Sigmoid colon (tissue), 4 donors: ENCODE data around the gene PPP1R14B.

Experiments used
- EP300 ChIP-seq, 4 donors: sonication (generic); formaldehyde crosslinking; IDR thresholded peaks; one replicate each; pipeline ENCODE4 v1.6.1; 2017; ENCODE audit warnings: antibody characterized with exemption in 4 of 4
- POLR2A ChIP-seq, 2 donors: fragments of 450-650 bp; IDR thresholded peaks; one replicate each; pipeline ENCODE4 v1.6.1; 2016; ENCODE audit warnings: antibody characterized with exemption in 2 of 2, mild to moderate bottlenecking in 2 of 2, moderate library complexity in 2 of 2
- POLR2AphosphoS5 ChIP-seq, 4 donors: sonication (generic); formaldehyde crosslinking; IDR thresholded peaks; one replicate each; pipeline ENCODE4 v1.6.1; 2017; ENCODE audit warnings: antibody characterized with exemption in 4 of 4
- TF ChIP-seq, protein P1 (sequence below), 4 experiments: fragments of 450-650 bp in 3 of 4; fragments of 200-600 bp in 1 of 4; IDR thresholded peaks; one replicate each; pipeline ENCODE4 v1.5.1; 2016 to 2019; ENCODE audit warnings: antibody characterized with exemption in 4 of 4, mild to moderate bottlenecking in 3 of 4, moderate library complexity in 2 of 4

DNA sequence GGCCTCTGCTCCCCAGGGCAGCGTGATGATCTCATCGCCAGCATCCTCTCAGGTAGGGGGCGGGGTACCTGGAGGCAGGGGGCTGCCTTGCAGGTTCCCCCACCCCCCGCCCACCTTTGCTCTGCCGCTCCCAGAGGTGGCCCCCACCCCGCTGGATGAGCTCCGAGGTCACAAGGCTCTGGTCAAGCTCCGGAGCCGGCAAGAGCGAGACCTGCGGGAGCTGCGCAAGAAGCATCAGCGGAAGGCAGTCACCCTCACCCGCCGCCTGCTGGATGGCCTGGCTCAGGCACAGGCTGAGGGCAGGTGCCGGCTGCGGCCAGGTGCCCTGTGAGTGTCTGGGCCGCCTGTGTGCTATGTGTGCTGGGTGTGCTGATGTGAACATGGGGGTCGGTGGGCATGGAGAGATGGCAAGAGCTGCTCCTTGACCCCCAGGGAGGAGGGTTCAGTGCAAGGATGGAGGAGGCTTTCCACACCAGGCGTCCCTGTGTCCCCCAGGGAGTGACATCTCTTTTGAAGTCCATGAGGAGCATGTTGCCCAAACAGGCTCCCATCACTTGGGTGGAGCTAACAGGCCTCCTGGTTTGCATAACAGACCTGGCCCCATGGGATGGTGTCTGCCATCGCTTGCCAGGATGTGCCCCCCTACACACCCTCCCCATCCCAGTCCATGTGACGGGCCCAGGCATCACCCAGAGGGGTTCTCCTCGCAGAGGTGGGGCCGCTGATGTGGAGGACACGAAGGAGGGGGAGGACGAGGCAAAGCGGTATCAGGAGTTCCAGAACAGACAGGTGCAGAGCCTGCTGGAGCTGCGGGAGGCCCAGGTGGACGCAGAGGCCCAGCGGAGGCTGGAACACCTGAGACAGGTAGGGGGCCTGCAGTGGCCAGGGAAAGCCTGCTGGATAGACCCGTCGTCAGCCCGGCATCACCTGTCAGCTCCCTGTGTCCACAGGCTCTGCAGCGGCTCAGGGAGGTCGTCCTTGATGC, 18.7 kb upstream of the PPP1R14B start:
- TF ChIP-seq, protein P1, sequence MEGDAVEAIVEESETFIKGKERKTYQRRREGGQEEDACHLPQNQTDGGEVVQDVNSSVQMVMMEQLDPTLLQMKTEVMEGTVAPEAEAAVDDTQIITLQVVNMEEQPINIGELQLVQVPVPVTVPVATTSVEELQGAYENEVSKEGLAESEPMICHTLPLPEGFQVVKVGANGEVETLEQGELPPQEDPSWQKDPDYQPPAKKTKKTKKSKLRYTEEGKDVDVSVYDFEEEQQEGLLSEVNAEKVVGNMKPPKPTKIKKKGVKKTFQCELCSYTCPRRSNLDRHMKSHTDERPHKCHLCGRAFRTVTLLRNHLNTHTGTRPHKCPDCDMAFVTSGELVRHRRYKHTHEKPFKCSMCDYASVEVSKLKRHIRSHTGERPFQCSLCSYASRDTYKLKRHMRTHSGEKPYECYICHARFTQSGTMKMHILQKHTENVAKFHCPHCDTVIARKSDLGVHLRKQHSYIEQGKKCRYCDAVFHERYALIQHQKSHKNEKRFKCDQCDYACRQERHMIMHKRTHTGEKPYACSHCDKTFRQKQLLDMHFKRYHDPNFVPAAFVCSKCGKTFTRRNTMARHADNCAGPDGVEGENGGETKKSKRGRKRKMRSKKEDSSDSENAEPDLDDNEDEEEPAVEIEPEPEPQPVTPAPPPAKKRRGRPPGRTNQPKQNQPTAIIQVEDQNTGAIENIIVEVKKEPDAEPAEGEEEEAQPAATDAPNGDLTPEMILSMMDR (IDR thresholded peaks at IDR 0.05), result no peak
- TF ChIP-seq EP300 (IDR thresholded peaks at IDR 0.05) (no peak), POLR2AphosphoS5 (IDR thresholded peaks at IDR 0.05) (no peak), POLR2A (IDR thresholded peaks at IDR 0.05) (no peak)
